Lower lobe of right lung (tissue), 2 donors: ENCODE data around the gene CXCL16. TPM values are rescaled to one million over a fixed set of nuclear protein-coding genes. Genes with fewer than 3 reads are reported as not detected.

ENCODE experiments used
- ATAC-seq, 2 donors: fragments of 200-7000 bp; cut with Tn5 transposase; one replicate each; pipeline ENCODE4 v1.9.1; 2020 to 2022; ENCODE audit warnings: mild to moderate bottlenecking in 2 of 2, moderate library complexity in 2 of 2
- DNase-seq: peaks from one replicate; pipeline ENCODE4 v3.0.0-alpha.2; 2020
- H3K27ac ChIP-seq: fragments of 200-600 bp; one replicate; pipeline ENCODE4 v1.8.0; 2022
- H3K27me3 ChIP-seq: fragments of 200-600 bp; one replicate; pipeline ENCODE4 v1.8.0; 2022; ENCODE audit warnings: low read depth
- H3K36me3 ChIP-seq: fragments of 200-600 bp; one replicate; pipeline ENCODE4 v1.8.0; 2022; ENCODE audit warnings: mild to moderate bottlenecking
- H3K4me1 ChIP-seq: fragments of 200-600 bp; one replicate; pipeline ENCODE4 v1.8.0; 2022
- H3K4me3 ChIP-seq: fragments of 200-600 bp; one replicate; pipeline ENCODE4 v1.8.0; 2022; ENCODE audit warnings: mild to moderate bottlenecking
- H3K9me3 ChIP-seq: fragments of 200-600 bp; one replicate; pipeline ENCODE4 v1.8.0; 2022
- intact Hi-C: fragments of 100-400 bp; cut with DNase I; formaldehyde crosslinking; loops from one replicate; pipeline ENCODE4 v1.11.0; 2022
- total RNA-seq: library from RNA; stranded (reverse); fragmentation: NEBNext Ultra II Directional; extraction: Animal tissue kit (Norgen Biotek cat#: 25700); gene quantifications from one replicate; pipeline ENCODE4 v1.2.1, GENCODE V29; 2021
- TF ChIP-seq, protein P1 (sequence below): fragments of 200-600 bp; IDR thresholded peaks from one replicate; pipeline ENCODE4 v1.8.0; 2022; ENCODE audit warnings: antibody characterized with exemption, mild to moderate bottlenecking
- donor health status: DM: no; HTN: yes; CAD: no; lungs with severe emphysema.

The CXCL16 gene
- total RNA-seq, 1 donor from 2014 or later, result 249 TPM

DNA sequence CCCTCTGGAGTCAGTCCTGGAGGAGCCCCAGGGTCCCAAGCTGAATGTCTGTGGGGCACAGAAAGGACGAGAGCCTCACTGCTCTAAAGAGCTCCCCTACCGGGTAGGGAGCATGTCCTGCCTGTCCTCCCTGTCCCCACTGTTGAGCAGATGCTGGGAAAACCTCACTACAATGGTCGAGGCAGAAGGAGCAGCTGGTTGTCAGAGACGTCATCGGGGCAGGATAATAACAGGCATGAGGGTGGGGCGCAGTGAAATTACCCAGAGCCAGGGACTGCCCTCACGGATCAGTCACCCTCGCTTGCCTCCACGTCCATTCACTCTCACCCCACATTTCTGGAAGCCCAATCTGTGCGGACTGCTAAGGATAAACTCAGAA is 32.5 kb upstream of the CXCL16 start:
- peaks cover 9% of the 10 kb centered on the region for H3K4me1 ChIP-seq
- no peak overlapping the region for H3K27ac ChIP-seq
- H3K9me3 ChIP-seq, result no peaks in the 10 kb centered on the region
- DNase-seq (no peak), ATAC-seq (no peak)
- TF ChIP-seq, protein P1, sequence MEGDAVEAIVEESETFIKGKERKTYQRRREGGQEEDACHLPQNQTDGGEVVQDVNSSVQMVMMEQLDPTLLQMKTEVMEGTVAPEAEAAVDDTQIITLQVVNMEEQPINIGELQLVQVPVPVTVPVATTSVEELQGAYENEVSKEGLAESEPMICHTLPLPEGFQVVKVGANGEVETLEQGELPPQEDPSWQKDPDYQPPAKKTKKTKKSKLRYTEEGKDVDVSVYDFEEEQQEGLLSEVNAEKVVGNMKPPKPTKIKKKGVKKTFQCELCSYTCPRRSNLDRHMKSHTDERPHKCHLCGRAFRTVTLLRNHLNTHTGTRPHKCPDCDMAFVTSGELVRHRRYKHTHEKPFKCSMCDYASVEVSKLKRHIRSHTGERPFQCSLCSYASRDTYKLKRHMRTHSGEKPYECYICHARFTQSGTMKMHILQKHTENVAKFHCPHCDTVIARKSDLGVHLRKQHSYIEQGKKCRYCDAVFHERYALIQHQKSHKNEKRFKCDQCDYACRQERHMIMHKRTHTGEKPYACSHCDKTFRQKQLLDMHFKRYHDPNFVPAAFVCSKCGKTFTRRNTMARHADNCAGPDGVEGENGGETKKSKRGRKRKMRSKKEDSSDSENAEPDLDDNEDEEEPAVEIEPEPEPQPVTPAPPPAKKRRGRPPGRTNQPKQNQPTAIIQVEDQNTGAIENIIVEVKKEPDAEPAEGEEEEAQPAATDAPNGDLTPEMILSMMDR, result no peak
- no peaks in the 10 kb centered on the region for H3K27me3 ChIP-seq
- intact Hi-C loops, result no loop called here
- H3K4me3 ChIP-seq, result no peak overlapping the region
- no peaks in the 10 kb centered on the region for H3K36me3 ChIP-seq

DNA sequence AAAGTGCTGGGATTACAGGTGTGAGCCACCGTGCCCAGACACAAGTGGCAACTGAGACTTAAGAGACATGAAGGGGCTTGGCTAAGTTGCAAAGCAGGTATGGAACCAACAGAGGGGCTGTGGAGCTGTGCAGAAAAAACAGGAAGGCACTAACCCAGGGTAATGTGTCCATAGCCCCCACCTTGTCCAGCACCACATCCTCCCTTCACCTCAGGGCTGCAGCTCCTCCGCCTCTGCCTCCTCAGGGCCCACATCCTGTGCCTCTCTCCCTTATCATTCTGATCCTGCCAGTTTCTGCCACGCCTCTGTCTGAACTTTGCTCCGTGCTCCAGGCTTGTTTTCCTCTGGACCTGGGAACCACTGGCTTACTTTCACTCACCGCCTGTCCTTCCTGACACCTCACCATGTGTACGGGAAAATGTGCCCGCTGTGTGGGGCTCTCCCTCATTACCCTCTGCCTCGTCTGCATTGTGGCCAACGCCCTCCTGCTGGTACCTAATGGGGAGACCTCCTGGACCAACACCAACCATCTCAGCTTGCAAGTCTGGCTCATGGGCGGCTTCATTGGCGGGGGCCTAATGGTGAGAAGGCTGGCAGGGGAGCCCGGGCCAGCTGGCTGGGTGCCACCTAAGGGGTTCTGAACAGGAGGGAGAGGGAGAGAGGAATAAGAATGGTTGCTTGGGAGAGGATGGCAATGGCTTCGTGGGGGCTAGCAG is 31.9 kb upstream of the CXCL16 start, which contains the start of gene TM4SF5:
TSS of gene TM4SF5 (plus strand) at position 368 of the 716 bp plus-strand sequence. CDS start at position 405, 37 bp downstream.
- H3K4me1 ChIP-seq, result peaks cover 9% of the 10 kb centered on the region
- ATAC-seq, result no peak
- no peak within 1 kb of the TSS for H3K27ac ChIP-seq
- no peak for DNase-seq
- H3K27me3 ChIP-seq, result no peaks in the 10 kb centered on the region
- H3K36me3 ChIP-seq, result no peaks in the 10 kb centered on the region
- TF ChIP-seq, protein P1, result no peak
- no peak within 1 kb of the TSS for H3K4me3 ChIP-seq
- no peaks in the 10 kb centered on the region for H3K9me3 ChIP-seq
- intact Hi-C loops, result no loop called here

DNA sequence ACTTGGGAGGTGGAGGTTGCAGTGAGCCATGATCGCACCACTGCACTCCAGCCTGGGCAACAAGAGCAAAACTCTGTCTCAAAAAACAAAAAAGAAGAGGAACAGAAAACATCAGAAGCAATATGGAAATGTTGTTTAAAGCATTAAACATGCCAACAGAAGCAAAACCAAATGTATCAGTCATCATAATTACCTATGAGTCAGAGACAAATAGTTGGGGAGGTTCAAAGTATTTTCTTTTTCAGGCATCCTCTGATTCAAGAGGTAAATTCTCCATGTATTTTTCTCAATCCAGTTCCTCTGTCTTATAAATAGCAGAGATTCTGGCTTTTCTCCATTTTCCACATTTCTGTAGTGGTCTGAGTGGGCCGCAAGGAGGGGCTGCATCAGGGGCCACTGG is 29.9 kb upstream of the CXCL16 start:
- no peaks in the 10 kb centered on the region for H3K36me3 ChIP-seq
- peaks cover 9% of the 10 kb centered on the region for H3K4me1 ChIP-seq
- intact Hi-C loops, result no loop called here
- no peak overlapping the region for H3K27ac ChIP-seq
- no peaks in the 10 kb centered on the region for H3K27me3 ChIP-seq
- no peaks in the 10 kb centered on the region for H3K9me3 ChIP-seq
- TF ChIP-seq, protein P1, result no peak
- no peak overlapping the region for H3K4me3 ChIP-seq
- ATAC-seq, result no peak
- DNase-seq, result no peak

DNA sequence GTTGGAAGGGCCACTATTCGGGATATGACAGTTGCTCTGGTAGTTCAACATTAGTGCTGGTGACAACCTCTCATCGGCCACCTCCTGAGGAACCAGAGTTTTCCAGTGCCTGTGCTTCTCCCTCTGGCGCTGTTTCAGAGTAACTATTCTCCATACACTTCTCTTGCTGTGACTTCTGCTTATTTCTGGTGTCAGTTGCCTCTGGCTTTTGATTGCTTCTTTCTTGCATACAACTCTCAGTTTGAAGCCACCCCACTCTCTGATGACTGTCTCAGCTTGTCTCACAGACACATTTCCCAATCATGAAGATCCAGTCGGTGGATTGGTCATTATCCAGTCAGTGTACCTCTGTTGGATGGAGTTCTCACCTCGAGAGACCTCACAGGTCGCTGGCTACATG is 28.6 kb upstream of the CXCL16 start:
- no peak for DNase-seq
- Histone ChIP-seq H3K4me3 (no peak overlapping the region), H3K27ac (no peak overlapping the region), H3K4me1 (peaks cover 17% of the 10 kb centered on the region), H3K9me3 (no peaks in the 10 kb centered on the region), H3K36me3 (no peaks in the 10 kb centered on the region), H3K27me3 (no peaks in the 10 kb centered on the region)
- intact Hi-C loops, result no loop called here
- TF ChIP-seq, protein P1, result no peak
- peak; percentile 17 to 30 for ATAC-seq

DNA sequence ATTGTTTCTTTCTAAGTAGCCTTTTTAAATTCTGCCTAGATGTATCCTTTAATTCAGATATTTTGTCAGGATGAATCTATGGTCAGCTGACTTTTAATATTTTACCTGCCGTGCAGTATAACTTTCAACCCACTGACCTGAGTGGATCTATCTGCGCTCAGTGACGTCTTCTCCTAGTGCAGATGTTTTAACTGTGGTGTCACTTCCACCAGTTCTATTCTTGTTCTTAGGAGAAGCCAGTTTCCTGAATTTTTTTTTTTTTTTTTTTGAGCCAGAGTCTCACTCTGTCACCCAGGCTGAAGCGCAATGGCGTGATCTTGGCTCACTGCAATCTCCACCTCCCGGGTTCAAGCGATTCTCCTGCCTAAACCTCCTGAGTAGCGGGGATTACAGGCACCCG is 27.0 kb upstream of the CXCL16 start:
- Histone ChIP-seq H3K27ac (peak overlapping the region; percentile 60), H3K4me3 (no peak overlapping the region), H3K9me3 (no peaks in the 10 kb centered on the region), H3K4me1 (peaks cover 17% of the 10 kb centered on the region), H3K36me3 (no peaks in the 10 kb centered on the region), H3K27me3 (no peaks in the 10 kb centered on the region)
- DNase-seq (no peak), ATAC-seq (peak; percentile 13 to 42)
- TF ChIP-seq, protein P1, result no peak
- intact Hi-C loops, result no loop called here
